HAP-1 (cell line): ENCODE measurements around the gene EBF4.

Source experiments
- DNase-seq, 2 experiments: peaks; one replicate each; pipeline ENCODE4 v3.0.0-alpha.2; 2016 to 2020; ENCODE audit warnings: low spot score in 2 of 2
- H3K27me3 ChIP-seq: fragments of 250-450 bp; sonication (Bioruptor Pico); 2 replicates; pipeline ENCODE4 v1.5.1; 2020; ENCODE audit warnings: low read depth, mild to moderate bottlenecking, moderate library complexity
- H3K36me3 ChIP-seq: fragments of 250-450 bp; sonication (Bioruptor Pico); replicated peaks from 2 replicates; pipeline ENCODE4 v1.5.1; 2020; ENCODE audit warnings: mild to moderate bottlenecking
- H3K4me1 ChIP-seq: fragments of 250-450 bp; sonication (Bioruptor Pico); 2 replicates; pipeline ENCODE4 v1.5.1; 2020; ENCODE audit warnings: mild to moderate bottlenecking
- H3K4me3 ChIP-seq: fragments of 250-450 bp; sonication (Bioruptor Pico); 2 replicates; pipeline ENCODE4 v1.5.1; 2020; ENCODE audit warnings: mild to moderate bottlenecking, moderate library complexity
- H3K9me3 ChIP-seq: fragments of 250-450 bp; sonication (Bioruptor Pico); 2 replicates; pipeline ENCODE4 v1.5.1; 2020; ENCODE audit warnings: mild to moderate bottlenecking, moderate library complexity
- in situ Hi-C: fragments of 300-500 bp; cut with MboI; formaldehyde crosslinking; loops from 3 replicates; pipeline ENCODE4 v1.14.3; 2020; ENCODE audit warnings: low sequenced_read_pairs, inconsistent platforms, mixed read lengths

Gene EBF4

DNA sequence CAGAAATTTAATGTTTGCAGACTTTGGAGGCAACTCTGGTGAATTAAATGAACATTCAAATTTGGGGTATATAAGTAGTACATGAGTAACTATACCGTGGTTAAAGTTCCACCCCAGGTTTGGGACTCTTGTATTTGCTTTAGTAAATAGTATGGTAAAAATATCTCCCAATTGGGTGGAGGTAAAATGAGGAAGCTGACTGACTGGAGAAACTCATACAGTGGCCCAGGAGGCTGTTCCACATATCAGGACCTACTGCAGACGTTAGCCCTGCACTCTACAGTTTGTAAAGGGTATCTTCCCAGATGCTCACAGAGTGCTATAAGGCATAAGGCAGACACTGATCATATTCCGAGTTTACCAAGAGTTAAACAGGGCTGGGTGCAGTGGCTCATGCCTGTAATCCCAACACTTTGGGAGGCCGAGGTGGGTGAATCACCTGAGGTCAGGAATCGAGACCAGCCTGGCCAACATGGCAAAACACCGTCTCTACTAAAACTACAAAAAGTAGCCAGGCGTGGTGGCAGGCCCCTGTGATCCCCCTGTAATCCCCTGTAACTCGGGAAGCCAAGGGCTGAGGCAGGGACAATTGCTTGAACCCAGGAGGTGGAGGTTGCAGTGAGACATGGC, 54.2 kb downstream of the EBF4 start:
- Histone ChIP-seq H3K27me3 (0 out of 2 replicates have a peak, but pooled peaks cover 5% of the 10 kb centered on the region), H3K9me3 (no peaks in the 10 kb centered on the region), H3K36me3 (no peaks in the 10 kb centered on the region), H3K4me3 (no peak overlapping the region), H3K4me1 (no peaks in the 10 kb centered on the region)
- no peak for DNase-seq
- in situ Hi-C loops = no loop called here

DNA sequence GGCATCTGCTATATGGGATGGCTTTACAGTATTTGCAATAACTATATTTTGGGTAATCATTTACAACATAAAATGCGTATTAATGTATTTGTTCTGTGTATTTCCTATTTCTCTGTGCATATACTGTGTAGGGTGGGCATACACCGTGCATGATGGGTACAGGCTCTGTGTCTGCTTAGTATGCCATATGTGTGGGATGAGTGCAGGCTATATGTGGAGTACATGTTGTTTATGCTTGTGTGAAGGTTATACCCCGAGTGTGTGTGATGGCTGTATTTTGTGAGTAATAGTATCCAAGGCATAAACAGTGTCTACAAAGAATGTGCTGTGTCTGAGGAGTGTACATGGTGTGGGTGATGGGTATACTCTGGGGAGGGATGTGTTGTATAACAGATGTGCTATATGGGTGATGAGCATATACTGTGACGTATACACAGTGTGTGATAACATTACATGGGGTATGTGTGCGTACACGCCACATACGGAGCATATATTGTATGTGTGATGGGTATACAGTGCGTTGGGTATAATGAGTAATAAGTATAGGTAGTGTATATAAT, 55.2 kb downstream of the EBF4 start:
- DNase-seq = no peak

DNA sequence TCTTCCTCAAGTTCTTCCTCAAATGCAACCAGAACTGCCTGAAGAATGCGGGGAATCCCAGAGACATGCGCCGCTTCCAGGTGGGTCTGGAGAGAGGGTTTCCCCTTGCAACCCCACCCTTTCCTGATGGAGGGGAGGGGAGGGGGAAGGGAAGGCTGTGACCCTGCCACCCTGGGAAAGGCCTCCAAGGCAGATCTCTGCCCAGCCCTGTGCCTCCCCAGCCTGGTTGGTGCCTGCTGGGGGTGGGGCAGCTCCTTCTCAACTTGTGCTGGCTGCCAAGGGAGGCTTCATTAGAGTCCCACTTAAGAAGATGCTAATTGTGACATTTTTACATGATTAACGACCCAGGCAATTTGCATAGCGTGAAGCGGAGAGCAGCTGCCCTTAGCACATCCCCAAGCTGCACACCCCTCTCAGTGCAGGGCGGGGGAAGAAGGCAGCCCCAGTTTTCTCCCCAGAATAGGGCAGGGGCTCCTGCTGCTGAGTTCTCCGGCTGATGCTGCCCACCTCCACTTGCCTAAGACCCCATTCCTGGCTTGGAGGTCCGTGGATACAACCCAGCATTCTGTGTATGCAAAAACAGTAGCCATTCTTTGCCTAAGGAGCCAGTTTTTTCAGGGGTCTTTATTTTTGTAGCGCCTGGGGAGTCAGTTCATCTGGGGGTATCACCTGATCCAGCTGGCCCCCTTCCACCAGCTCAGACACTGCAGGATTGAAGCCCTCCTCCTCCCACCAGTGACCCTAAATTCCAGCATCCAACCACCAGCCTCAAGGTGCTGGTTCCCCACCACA, 56.2 kb downstream of the EBF4 start:
- Histone ChIP-seq H3K27me3 (0 out of 2 replicates have a peak, but pooled peaks cover under 1% of the 10 kb centered on the region), H3K36me3 (no peaks in the 10 kb centered on the region)
- in situ Hi-C loops = no loop called here

More for the DNA sequence above, 55.2 kb downstream of the EBF4 start:
- Histone ChIP-seq H3K4me3 (no peak overlapping the region), H3K27me3 (0 out of 2 replicates have a peak, but pooled peaks cover 5% of the 10 kb centered on the region), H3K4me1 (no peaks in the 10 kb centered on the region; the same call in 1 of the 2 replicates), H3K9me3 (no peaks in the 10 kb centered on the region), H3K36me3 (no peaks in the 10 kb centered on the region)
- in situ Hi-C loops = no loop called here

DNA sequence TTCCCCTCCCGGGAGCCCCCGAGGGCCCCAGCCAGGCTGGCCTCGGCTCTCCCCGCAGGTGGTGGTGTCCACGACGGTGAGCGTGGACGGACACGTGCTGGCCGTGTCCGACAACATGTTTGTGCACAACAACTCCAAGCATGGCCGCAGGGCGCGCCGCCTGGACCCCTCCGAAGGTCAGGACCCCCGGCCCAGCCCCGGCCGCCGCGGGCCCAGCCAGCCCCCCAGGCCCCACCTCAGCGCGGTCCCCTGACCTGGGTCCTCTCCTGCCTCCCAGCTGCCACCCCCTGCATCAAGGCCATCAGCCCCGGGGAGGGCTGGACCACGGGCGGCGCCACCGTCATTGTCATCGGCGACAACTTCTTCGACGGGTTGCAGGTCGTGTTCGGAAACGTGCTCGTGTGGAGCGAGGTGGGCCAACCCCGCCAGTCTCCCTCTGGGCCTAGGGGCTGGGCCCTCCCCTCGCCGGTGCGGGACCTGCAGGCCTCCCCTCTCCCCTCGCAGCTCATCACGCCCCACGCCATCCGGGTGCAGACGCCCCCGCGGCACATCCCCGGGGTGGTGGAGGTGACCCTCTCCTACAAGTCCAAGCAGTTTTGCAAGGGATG, 56.9 kb downstream of the EBF4 start:
- no peaks in the 10 kb centered on the region for H3K9me3 ChIP-seq
- H3K36me3 ChIP-seq = no peaks in the 10 kb centered on the region
- no peaks in the 10 kb centered on the region for H3K27me3 ChIP-seq
- H3K4me1 ChIP-seq = no peaks in the 10 kb centered on the region; the same call in 1 of the 2 replicates
- in situ Hi-C loops = no loop called here
- no peak for DNase-seq
- no peak overlapping the region for H3K4me3 ChIP-seq

More for the DNA sequence above, 56.2 kb downstream of the EBF4 start:
- H3K9me3 ChIP-seq = no peaks in the 10 kb centered on the region
- no peaks in the 10 kb centered on the region; the same call in 1 of the 2 replicates for H3K4me1 ChIP-seq
- no peak for DNase-seq
- H3K4me3 ChIP-seq = no peak overlapping the region

DNA sequence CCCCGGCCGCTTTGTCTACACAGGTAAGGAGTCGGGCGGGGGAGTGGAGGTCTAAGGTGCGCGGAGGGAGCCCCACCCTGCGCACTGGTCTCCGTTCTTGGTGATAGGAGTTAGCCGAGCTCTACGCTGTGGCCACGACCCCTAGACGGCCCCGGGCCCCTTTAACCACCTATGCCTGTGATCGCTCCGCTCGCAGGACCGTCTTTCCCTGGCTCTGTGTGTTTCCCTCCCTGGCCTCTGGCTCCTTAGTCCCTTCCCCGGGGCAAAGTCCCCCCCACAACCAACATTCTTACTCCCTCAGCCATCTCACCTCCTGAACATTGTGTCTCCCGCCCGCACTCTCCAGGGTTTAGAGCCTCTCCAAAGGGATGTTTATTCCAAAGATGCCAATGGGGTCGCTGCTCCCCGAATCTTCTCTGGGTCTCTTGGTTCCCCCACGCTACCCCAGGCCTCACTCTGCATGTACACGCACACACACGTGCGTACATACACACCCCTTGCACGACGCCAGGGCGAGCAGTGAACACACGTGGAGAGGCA, 57.4 kb downstream of the EBF4 start:
- no peak for DNase-seq
- Histone ChIP-seq H3K27me3 (no peaks in the 10 kb centered on the region), H3K9me3 (no peaks in the 10 kb centered on the region), H3K4me3 (no peak overlapping the region), H3K4me1 (no peaks in the 10 kb centered on the region; the same call in 1 of the 2 replicates), H3K36me3 (no peaks in the 10 kb centered on the region)
- in situ Hi-C loops = no loop called here

DNA sequence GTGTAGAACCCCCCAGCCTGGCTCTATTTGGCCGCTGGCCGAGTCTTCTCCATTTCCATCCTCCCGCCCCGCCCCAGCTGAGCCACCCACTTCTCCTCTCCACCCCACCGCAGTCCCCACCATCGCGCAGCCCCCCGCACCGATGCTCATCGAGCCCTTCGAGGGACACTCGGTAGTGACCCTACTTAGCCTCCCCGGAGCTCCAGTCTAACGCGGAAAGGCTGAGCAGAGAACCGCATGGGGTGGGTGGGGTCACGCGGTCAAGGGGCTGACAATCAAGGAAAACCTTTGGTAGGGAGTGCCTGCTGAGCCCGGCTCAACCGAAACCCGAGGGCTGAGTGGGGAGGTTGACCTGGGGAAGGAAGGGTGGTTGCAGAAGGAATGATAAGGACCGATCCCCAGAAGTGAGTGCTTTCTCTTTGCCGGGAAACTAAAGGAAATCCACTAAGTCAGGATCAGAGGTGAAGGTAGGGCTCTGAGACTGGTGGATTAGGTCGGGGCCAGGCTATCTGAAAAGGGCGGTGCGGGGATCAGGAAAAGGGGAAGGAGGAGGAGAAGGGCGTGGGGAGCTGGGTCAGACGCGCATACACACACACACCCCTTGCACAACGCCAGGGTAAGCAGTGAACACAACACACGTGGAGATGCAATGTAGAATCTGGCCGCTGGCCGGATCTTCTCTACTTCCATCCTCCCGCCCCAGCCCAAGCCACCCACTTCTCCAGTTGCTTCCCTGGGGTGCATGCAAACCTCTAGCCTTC, 58.1 kb downstream of the EBF4 start:
- Histone ChIP-seq H3K9me3 (no peaks in the 10 kb centered on the region), H3K4me1 (no peaks in the 10 kb centered on the region; the same call in 1 of the 2 replicates), H3K4me3 (no peak overlapping the region), H3K27me3 (peaks cover under 1% of the 10 kb centered on the region), H3K36me3 (no peaks in the 10 kb centered on the region)
- in situ Hi-C loops = no loop called here
- DNase-seq = no peak

DNA sequence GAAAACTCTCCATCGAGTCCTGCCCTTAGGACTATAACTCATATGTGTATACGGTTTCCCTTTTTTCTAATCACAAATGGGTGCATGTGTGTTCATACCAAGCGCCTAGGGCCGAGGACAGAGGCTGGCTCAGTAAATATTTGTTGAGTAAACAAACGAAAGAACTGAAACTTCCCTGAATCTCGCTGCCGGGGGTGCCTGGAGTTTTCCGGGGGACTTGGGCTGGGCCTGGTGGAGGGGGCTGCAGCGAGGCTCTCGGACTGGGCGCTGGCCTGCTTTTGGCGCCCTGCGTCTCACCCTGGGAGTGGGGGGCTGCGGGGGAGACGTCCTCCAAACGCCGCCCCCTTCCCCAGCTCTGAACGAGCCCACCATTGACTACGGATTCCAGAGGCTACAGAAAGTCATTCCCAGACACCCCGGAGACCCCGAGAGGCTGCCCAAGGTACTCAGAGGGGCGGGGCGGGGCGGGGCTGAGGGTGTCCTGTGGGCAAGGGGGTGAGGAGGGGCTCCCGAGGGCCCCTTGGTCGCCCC, 58.8 kb downstream of the EBF4 start:
- no peaks in the 10 kb centered on the region for H3K9me3 ChIP-seq
- no peaks in the 10 kb centered on the region for H3K36me3 ChIP-seq
- no peak for DNase-seq
- H3K27me3 ChIP-seq = peaks cover 7% of the 10 kb centered on the region
- no peaks in the 10 kb centered on the region; the same call in 1 of the 2 replicates for H3K4me1 ChIP-seq
- no peak overlapping the region for H3K4me3 ChIP-seq
- in situ Hi-C loops = no loop called here

DNA sequence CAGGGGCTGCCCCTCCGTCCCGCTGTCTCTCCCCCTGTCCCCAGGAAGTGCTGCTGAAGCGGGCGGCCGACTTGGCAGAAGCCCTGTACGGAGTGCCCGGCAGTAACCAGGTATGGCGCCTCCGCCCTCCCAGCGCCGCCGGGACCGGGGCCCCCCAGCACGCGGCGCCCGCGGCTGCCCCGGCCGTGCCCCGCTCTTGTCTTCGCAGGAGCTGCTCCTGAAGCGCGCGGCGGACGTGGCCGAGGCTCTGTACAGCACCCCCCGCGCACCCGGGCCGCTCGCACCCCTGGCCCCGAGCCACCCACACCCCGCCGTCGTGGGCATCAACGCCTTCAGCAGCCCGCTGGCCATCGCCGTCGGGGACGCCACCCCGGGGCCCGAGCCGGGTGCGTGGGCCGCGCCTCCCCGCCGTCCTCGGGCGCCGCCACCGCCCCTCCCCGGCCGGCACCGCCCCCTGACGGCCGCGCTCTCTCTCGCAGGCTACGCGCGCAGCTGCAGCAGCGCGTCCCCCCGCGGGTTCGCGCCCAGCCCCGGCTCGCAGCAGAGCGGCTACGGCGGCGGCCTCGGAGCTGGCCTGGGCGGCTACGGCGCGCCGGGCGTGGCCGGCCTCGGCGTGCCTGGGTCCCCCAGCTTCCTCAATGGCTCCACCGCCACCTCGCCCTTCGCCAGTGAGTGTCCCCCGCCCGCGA, 59.4 kb downstream of the EBF4 start:
- Histone ChIP-seq H3K4me1 (no peaks in the 10 kb centered on the region; the same call in 1 of the 2 replicates), H3K4me3 (peak overlapping the region; percentile 43), H3K9me3 (no peaks in the 10 kb centered on the region), H3K27me3 (peaks cover 9% of the 10 kb centered on the region), H3K36me3 (no peaks in the 10 kb centered on the region)
- in situ Hi-C loops = no loop called here
- DNase-seq = peak in 1 of 2 experiments; percentile 68

DNA sequence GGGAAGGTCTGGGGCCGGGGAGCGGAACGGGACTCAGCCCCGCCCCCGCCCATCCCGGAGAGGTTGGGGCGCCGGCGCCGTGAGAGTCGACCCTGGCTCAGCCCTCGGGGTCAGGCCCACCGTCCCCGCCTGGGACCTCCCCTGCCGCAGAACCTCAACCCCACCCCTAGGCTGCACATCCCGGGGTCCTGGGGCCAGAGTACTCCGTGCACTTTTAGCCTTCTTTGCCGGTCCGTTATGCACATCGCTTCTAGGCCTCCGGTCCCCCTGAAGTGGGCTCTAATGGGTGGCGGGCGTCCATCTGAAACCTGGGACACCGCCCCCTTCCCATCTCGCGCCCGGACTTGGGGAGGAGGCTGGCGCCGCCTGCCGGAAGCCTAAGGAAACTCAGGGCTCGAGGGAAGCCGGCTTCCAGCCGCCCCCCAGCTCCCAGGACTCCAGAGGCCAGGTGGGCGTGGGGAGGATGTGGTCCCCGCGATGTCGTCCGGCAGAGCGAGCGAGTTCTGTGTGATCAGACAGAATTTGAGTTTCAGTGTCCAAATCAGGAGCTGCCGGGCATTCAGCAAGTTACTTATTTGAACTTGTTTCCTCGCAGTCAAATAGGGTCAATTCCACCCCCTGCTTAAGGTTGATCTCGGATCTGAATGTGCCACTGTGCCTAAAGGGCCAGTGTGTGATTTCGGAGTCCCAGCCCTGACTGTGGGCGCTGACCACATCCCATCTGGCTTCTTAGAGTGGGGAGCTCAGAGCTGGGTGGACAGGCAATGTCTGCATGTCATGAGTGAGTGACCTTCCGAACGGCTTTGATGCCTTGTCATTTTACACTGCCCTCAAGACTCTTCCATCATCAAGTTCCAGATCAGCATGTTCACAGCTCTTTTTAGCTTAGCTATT, 60.2 kb downstream of the EBF4 start:
- in situ Hi-C loops = no loop called here

DNA sequence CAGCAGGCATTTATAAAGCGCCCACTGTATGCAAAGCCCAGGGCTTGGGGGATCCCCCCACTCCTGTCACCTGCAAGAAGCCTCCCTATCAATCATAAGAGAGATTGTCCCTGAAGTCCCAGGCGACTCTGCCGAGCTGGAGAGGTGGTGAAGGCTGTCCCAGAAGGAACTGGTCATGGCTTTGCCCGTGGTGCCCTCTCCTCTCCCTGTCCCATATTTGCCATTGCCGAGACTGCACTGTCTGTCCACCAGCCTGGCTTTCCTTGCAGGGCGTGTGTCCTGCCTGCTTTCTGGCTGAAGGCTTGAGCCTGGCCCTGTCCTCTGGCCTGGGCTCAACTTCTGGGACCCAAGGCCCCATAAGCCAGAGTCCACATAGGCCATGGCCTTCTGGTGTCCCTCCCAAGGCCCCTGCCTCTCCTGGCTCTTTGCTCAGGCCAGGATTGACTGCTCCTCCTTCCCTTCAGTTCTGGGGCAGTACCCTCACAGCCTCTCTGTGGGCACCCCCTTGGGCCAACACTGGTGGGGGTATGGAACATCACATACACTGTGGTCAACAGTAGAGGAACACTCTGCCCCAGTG, 61.0 kb downstream of the EBF4 start:
- no peak overlapping the region for H3K4me3 ChIP-seq
- in situ Hi-C loops = no loop called here
- peaks cover 9% of the 10 kb centered on the region for H3K27me3 ChIP-seq
- H3K36me3 ChIP-seq = no peaks in the 10 kb centered on the region
- DNase-seq = no peak
- H3K4me1 ChIP-seq = no peaks in the 10 kb centered on the region; the same call in 1 of the 2 replicates
- no peaks in the 10 kb centered on the region for H3K9me3 ChIP-seq

More for the DNA sequence above, 60.2 kb downstream of the EBF4 start:
- DNase-seq = peak; percentile 57 to 84
- Histone ChIP-seq H3K36me3 (no peaks in the 10 kb centered on the region), H3K4me1 (no peaks in the 10 kb centered on the region; the same call in 1 of the 2 replicates), H3K9me3 (no peaks in the 10 kb centered on the region), H3K4me3 (peak overlapping the region; percentile 43), H3K27me3 (peaks cover 9% of the 10 kb centered on the region)

DNA sequence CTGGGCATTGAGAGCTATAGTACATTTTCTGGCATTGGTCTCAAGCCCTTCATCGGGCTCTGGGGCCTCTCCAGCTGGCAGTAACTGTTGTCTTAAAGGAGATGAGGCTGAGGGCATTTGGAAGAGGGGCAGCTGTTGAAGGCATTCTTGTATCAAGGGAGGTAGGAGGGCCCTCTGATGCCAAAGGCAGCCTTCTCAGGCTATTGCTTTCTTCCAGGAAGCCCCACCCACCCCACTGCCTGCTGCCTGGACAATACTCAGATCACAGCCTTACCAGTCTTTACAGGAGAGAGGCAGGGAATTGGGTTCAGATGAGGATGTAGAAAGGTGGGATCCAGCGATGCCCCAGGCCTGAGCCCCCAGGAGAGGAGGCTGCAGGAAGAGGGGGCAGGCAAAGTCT, 61.8 kb downstream of the EBF4 start:
- in situ Hi-C loops = no loop called here
- peaks cover 9% of the 10 kb centered on the region for H3K27me3 ChIP-seq
- H3K4me3 ChIP-seq = no peak overlapping the region
- no peaks in the 10 kb centered on the region for H3K9me3 ChIP-seq
- no peaks in the 10 kb centered on the region for H3K36me3 ChIP-seq
- no peak for DNase-seq
- no peaks in the 10 kb centered on the region; the same call in 1 of the 2 replicates for H3K4me1 ChIP-seq
